Measurements from ENCODE around the gene NFU1. TPM values are rescaled to one million over a fixed set of nuclear protein-coding genes. Genes with fewer than 3 reads are reported as not detected.

Gene NFU1
- total and polyA plus RNA-seq, 2 experiments from 2014 or later: 38.5 to 74.3 TPM

DNA sequence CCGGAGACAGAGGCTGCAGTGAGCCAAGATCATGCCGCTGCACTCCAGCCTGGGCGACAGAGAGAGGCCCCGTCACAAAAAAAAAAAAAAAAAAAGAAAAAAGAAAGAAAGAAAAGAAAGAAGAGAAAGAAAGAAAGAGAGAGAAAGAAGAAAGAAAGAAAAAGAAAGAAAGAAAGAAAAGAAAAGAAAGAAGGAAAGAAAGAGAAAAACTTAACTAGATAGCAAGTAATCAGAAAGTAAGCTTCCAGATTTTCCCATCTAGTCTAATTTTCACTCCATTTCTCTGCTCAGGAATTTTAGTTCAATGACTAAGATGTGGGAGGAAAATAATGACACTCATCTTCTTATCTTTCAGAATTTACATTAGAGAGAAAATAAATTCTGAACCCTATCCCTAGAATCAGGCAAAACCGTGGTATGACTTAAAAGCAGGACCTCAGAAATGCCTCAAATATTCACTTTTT, 52.6 kb downstream of the NFU1 start:
- peak; percentile 66 for DNase-seq
- H4K20me1 ChIP-seq (ENCODE audit: insufficient read depth): peaks cover 25% of the 10 kb centered on the region
- H3K36me3 ChIP-seq (ENCODE audit: low read depth): no peaks in the 10 kb centered on the region
- peaks cover 63% of the 10 kb centered on the region for H3F3A ChIP-seq (ENCODE audit: insufficient read depth)
- H3K27me3 ChIP-seq (replicated peaks; ENCODE audit: insufficient read depth): no peaks in the 10 kb centered on the region
- H3K9me3 ChIP-seq (ENCODE audit: low read depth): no peaks in the 10 kb centered on the region
- no peak overlapping the region for H2AFZ ChIP-seq
- TF ChIP-seq EZH2phosphoT487 (IDR thresholded peaks at IDR 0.05; ENCODE audit: insufficient read depth, low read depth) (no peak), EZH2 (IDR thresholded peaks at IDR 0.05; ENCODE audit: insufficient read depth, poor library complexity, severe bottlenecking) (no peak)
- H3K4me1 ChIP-seq (ENCODE audit: insufficient read depth): peaks cover 47% of the 10 kb centered on the region
- peaks cover 74% of the 10 kb centered on the region for H3K79me2 ChIP-seq (ENCODE audit: insufficient read depth)
- in situ Hi-C loops (cut with MboI): no loop called here
- 58 to 79% methylated on average over 5 of the region's 5 CpGs for WGBS, 2 experiments (ENCODE audit: low coverage in 1 of 2, low lambda C conversion rate in 2 of 2, missing lambda C conversion rate in 2 of 2)
- H3K9ac ChIP-seq: peak overlapping the region; percentile 97
- H3K4me2 ChIP-seq (ENCODE audit: unreplicated experiment): peak overlapping the region; percentile 98
- no peaks in the 10 kb centered on the region for H3K9me2 ChIP-seq (ENCODE audit: insufficient read depth)
- peak overlapping the region; percentile 85 for H3K27ac ChIP-seq
- H3K4me3 ChIP-seq: peak overlapping the region; percentile 94

GRCh38 chr2:69383176-69383812, 53.9 kb downstream of the NFU1 start:
- peaks cover 47% of the 10 kb centered on the region for H3K4me1 ChIP-seq (ENCODE audit: insufficient read depth)
- H3K4me3 ChIP-seq: peak overlapping the region; percentile 94
- WGBS, 2 experiments (ENCODE audit: low coverage in 1 of 2, low lambda C conversion rate in 2 of 2, missing lambda C conversion rate in 2 of 2): 81 to 84% methylated on average over 7 of the region's 7 CpGs
- no peak overlapping the region for H2AFZ ChIP-seq
- H3K27ac ChIP-seq: 0 out of 2 replicates have a peak overlapping the region, but pooled peaks have one; percentile 1
- H3K9me2 ChIP-seq (ENCODE audit: insufficient read depth): no peaks in the 10 kb centered on the region
- no peaks in the 10 kb centered on the region for H3K36me3 ChIP-seq (ENCODE audit: low read depth)
- peaks cover 56% of the 10 kb centered on the region for H3F3A ChIP-seq (ENCODE audit: insufficient read depth)
- H4K20me1 ChIP-seq (ENCODE audit: insufficient read depth): peaks cover 25% of the 10 kb centered on the region
- no peaks in the 10 kb centered on the region for H3K27me3 ChIP-seq (replicated peaks; ENCODE audit: insufficient read depth)
- H3K9me3 ChIP-seq (ENCODE audit: low read depth): no peaks in the 10 kb centered on the region
- TF ChIP-seq EZH2phosphoT487 (IDR thresholded peaks at IDR 0.05; ENCODE audit: insufficient read depth, low read depth): no peak
- no peak for TF ChIP-seq EZH2 (IDR thresholded peaks at IDR 0.05; ENCODE audit: insufficient read depth, poor library complexity, severe bottlenecking)
- peak; percentile 7 for DNase-seq
- H3K9ac ChIP-seq: no peak overlapping the region
- peak overlapping the region; percentile 98 for H3K4me2 ChIP-seq (ENCODE audit: unreplicated experiment)
- in situ Hi-C loops (cut with MboI): no loop called here
- peaks cover 87% of the 10 kb centered on the region for H3K79me2 ChIP-seq (ENCODE audit: insufficient read depth)

- 0 out of 2 replicates have a peak overlapping the region, but pooled peaks have one; percentile 1 for H3K27ac ChIP-seq
- in situ Hi-C loops (cut with MboI): no loop called here
- 38 to 44% methylated on average over 2 of the region's 2 CpGs for WGBS, 2 experiments (ENCODE audit: low coverage in 1 of 2, low lambda C conversion rate in 2 of 2, missing lambda C conversion rate in 2 of 2)
- peaks cover 25% of the 10 kb centered on the region for H4K20me1 ChIP-seq (ENCODE audit: insufficient read depth)
- no peak for DNase-seq
- H3K79me2 ChIP-seq (ENCODE audit: insufficient read depth): peaks cover 95% of the 10 kb centered on the region
- peaks cover 47% of the 10 kb centered on the region for H3K4me1 ChIP-seq (ENCODE audit: insufficient read depth)
- no peaks in the 10 kb centered on the region for H3K9me2 ChIP-seq (ENCODE audit: insufficient read depth)
- H3K9ac ChIP-seq: no peak overlapping the region
- peak overlapping the region; percentile 98 for H3K4me2 ChIP-seq (ENCODE audit: unreplicated experiment)
- peaks cover 48% of the 10 kb centered on the region for H3F3A ChIP-seq (ENCODE audit: insufficient read depth)
- H3K27me3 ChIP-seq (replicated peaks; ENCODE audit: insufficient read depth): no peaks in the 10 kb centered on the region
- no peak for TF ChIP-seq EZH2phosphoT487 (IDR thresholded peaks at IDR 0.05; ENCODE audit: insufficient read depth, low read depth)
- no peak for TF ChIP-seq EZH2 (IDR thresholded peaks at IDR 0.05; ENCODE audit: insufficient read depth, poor library complexity, severe bottlenecking)
- H3K9me3 ChIP-seq (ENCODE audit: low read depth): no peaks in the 10 kb centered on the region
- H3K36me3 ChIP-seq (ENCODE audit: low read depth): no peaks in the 10 kb centered on the region
- peak overlapping the region; percentile 17 for H3K4me3 ChIP-seq
- H2AFZ ChIP-seq: no peak overlapping the region
These were observed 54.7 kb downstream of the NFU1 start for GRCh38 chr2:69382547-69382946.

DNA sequence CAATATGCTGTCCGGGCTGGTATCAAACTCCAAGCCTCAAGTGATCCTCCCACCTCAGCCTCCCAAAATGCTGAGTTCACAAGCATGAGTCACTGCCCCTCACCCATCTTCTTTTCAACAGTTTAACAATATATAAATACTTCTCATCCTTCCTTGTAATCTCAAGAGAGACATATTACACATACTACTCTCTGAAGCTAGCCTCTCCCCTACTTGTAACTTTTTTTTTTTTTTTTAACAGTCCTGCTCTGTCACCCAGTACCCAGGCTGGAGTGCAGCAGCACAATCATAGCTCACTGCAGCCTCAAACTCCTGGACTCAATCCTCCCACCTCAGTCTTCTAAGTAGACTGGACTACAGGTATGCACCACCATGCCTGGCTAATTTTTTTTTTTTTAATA, 55.9 kb downstream of the NFU1 start:
- Histone ChIP-seq H3K4me3 (no peak overlapping the region), H3K4me2 (ENCODE audit: unreplicated experiment) (no peak overlapping the region), H3K79me2 (ENCODE audit: insufficient read depth) (peaks cover 100% of the 10 kb centered on the region), H4K20me1 (ENCODE audit: insufficient read depth) (peaks cover 25% of the 10 kb centered on the region), H3K27ac (peak overlapping the region; percentile 28; the same call in 1 of the 2 replicates), H3F3A (ENCODE audit: insufficient read depth) (peaks cover 53% of the 10 kb centered on the region), H3K9ac (no peak overlapping the region), H3K4me1 (ENCODE audit: insufficient read depth) (peaks cover 47% of the 10 kb centered on the region), H3K36me3 (ENCODE audit: low read depth) (peaks cover 2% of the 10 kb centered on the region; the same call in 1 of the 2 replicates), H2AFZ (no peak overlapping the region), H3K9me3 (ENCODE audit: low read depth) (no peaks in the 10 kb centered on the region), H3K27me3 (replicated peaks; ENCODE audit: insufficient read depth) (no peaks in the 10 kb centered on the region), H3K9me2 (ENCODE audit: insufficient read depth) (no peaks in the 10 kb centered on the region)
- WGBS, 2 experiments (ENCODE audit: low coverage in 1 of 2, low lambda C conversion rate in 2 of 2, missing lambda C conversion rate in 2 of 2): 91 to 100% methylated on average over 1 of the region's 1 CpG
- no peak for TF ChIP-seq EZH2phosphoT487 (IDR thresholded peaks at IDR 0.05; ENCODE audit: insufficient read depth, low read depth)
- no peak for TF ChIP-seq EZH2 (IDR thresholded peaks at IDR 0.05; ENCODE audit: insufficient read depth, poor library complexity, severe bottlenecking)
- in situ Hi-C loops (cut with MboI): no loop called here
- DNase-seq: peak; percentile 50

All from GM23248 (cell line).